Activated T-cell treated with anti-CD3 and anti-CD28 coated beads for 1 hour (primary cell): ENCODE data around the gene HDAC10.
A peak's percentile ranks its signal among the peaks of the same experiment; 100 is the strongest.

ENCODE experiments used
- DNase-seq: peaks from one replicate; pipeline ENCODE4 v3.0.0-alpha.2; 2020; ENCODE audit warnings: low read depth

HDAC10 gene

GRCh38 chr22:50255607-50256006 lies 4.5 kb upstream of the HDAC10 start:
- no peak for DNase-seq

DNA sequence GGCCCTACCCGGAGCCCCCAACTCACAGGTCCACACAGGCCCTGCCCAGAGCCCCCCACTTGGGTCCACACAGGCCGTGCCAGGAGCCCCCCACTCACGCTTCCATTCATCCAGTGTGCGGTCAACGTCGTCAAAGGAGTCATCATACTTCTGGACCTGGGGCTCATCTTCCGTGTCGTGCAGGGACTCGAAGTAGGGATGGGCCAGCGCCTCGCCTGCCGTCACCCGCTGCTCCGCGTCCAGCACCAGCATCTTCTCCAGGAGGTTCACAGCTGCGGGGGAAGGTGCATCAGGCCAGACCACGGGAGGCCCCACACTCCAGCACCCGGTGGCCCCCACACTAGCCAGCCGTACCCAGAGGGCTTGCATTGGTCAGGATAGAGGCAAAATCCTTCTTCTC lies 4.0 kb upstream of the HDAC10 start:
- no peak for DNase-seq

DNA sequence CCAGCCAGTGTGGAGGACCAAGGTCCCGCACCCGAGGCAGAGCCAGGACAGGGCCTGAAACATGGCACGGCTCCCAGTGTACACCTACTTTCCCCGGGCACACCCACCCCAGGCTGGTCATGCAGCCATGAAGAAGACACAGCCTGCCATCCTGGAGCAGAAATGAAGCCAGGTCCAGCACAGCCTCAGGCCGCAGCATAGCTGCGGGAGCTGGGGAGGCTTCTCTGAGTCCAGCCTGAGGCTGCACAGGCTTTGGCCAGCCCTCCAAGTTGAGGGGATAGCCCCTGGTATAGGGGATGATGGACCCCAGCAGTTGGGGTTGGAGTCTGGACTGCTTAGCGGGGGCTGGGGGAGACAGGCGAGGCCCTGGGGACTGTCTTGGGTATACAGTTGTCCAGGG lies 2.9 kb upstream of the HDAC10 start:
- no peak for DNase-seq

GRCh38 chr22:50253046-50253915 lies 2.2 kb upstream of the HDAC10 start:
- no peak for DNase-seq

- peak; percentile 64 for DNase-seq
These were observed 1.3 kb upstream of the HDAC10 start for GRCh38 chr22:50252082-50253045.

- no peak for DNase-seq
These were observed 514 bp upstream of the HDAC10 start for GRCh38 chr22:50251477-50252081.

DNA sequence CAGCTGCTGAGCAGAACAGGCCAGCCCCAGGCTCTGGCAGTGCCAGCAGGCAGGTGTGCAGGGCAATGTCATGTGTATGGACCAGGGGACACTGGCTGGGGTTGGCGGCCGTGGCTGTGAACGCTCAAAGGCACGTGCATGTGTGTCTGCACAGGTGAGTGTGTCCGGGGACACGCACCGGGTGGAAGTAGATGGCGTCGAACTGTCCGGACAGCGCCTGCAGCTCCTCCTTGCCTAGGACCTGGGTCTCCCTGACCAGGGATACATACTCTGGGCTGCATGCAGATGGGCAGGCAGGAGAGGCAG lies 863 bp downstream of the HDAC10 start:
- no peak for DNase-seq

DNA sequence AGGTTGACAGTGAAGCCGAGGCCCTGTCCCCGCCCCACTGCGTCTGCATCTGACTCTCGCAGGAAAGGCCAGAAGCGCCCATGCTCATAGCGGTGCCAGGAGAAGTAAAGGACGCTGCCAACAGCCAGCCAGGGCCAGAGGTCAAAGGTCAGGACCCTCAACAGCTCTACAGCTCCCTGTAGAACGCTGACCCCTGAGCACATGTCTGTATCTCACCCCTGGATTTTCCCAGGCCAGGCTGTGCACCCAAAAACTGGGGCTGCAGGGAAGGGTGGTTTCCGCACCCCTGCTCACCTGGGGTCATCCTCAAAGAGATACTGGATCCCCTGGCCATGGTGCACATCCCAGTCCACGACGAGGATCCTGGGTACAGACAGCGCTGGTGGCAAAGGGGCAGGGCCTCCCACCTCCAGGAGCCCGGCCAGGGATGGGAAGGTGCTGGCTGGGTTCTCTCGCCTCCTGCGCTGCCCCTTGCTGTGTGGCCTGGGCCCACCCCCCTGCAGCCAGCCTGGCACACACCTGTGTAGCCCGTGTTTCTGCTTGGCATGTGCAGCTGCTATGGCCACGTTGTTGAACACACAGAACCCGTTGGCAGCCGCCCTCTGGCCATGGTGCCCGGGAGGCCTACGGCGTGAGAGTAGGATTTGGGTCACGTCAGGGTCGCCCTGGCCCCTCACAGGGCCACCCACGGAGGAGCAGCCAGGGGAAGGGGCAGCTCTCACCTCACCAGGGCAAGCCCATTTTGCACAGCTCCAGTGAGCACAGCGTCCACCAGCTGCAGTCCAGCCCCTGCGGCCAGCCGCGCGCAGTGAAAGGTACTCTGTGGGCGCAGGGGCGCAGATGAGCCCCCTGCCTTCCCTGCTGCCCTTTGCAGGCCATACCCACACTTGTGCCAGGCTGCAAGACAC lies 1.5 kb downstream of the HDAC10 start:
- DNase-seq, result no peak

DNA sequence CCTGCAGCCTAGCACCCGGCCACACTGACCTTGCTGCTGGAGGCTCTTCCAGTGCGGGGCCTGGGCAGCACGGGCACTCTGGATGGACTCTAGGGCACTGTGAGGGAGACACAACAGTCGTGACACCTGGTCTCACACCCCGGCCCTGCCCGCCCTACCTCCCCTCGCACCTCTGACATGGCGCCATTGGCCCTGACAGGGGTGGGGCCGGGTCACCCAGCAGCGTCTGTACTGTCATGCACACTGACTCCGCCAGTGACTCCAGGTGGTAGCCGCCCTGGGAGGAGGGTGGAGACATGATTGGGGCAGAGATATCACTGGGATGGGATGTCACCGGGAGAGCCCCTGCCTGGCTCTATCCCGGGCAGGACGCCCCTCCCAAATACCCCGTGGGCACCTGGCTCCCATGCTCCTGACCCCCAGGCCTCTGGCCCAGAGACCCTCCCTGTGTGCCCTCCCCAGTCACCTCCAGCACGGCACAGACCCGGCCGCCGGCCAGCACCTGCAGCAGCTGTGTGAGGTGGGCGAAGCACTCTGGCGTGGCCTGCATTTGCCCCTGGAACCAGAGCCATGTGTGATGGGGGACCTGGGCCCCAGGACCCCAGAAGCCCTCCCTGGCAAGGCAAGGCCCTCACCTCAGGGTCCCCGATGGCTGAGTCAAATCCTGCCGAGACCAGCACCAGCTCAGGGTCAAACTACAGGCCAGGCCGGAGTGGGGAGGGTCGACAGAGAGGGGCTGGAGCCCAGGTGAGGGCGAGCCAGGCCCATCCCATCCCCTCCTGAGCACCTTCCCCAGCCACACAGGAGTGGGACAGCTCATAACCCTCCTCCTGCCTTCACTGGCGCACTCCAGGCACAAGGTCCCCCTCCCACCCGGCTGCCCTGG lies 2.6 kb downstream of the HDAC10 start:
- DNase-seq, result no peak

DNA sequence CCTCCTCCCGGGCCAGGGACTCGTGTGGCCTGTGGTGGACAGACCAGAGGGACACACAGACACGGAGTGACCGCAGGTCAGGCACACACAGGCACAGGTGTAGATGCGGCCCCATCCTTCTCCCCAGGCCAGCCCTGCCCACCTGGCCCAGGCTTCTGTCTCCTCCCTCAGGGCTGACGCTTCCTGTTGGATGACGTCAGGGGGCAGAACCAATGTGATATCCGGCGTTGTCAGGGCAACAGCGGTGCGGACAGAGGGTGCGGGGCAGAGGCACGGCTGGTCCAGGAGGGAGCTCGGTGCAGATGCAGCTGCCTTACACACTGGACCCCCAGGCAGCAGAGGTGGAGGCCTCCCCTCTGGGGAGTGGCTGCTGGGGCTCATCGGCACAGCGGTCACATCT lies 3.3 kb downstream of the HDAC10 start:
- DNase-seq, result no peak

- no peak for DNase-seq
These were observed 4.6 kb downstream of the HDAC10 start for GRCh38 chr22:50246242-50247175.

DNA sequence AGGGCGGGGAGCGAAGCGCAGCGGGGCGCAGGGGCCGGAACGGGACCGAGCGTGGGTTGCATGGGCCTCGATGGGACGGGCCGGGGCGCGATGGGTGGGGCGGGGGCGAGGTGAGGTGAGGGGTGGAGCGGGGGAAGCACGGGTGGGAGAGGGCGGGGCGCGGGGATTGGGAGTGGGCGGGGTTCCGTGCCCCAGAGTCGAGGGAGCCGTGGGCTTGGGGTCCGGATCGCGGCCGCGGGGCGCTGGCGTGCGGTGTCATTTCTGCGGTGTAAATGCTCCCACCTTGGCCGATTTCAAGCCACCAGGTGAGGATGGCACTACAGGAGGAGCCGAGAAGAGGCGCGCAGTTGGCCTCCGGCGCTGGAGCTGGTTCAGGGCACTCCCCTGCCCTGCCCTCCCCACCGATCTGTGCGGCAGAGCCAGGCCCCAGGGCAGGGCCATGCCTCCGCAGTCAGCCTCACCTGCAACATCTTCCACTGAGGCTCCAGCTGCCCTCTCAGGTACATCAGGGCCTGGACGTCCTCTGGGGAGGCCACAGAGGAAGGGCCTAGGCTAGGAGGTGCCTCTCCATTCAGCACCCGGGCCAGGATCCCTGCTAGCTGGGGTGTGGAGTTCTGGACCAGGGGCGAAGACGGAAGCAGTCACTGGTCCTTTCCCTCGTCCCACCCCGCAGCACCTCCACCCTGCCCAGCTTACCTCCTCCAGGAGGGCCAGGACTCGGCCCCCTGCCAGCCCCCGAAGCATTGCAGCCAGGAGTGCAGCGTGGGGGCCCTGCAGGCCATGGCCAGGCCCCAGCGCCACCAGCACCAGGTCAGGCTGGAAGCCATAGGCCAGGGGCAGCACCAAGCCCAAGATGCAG lies 5.6 kb downstream of the HDAC10 start:
- DNase-seq, result no peak

DNA sequence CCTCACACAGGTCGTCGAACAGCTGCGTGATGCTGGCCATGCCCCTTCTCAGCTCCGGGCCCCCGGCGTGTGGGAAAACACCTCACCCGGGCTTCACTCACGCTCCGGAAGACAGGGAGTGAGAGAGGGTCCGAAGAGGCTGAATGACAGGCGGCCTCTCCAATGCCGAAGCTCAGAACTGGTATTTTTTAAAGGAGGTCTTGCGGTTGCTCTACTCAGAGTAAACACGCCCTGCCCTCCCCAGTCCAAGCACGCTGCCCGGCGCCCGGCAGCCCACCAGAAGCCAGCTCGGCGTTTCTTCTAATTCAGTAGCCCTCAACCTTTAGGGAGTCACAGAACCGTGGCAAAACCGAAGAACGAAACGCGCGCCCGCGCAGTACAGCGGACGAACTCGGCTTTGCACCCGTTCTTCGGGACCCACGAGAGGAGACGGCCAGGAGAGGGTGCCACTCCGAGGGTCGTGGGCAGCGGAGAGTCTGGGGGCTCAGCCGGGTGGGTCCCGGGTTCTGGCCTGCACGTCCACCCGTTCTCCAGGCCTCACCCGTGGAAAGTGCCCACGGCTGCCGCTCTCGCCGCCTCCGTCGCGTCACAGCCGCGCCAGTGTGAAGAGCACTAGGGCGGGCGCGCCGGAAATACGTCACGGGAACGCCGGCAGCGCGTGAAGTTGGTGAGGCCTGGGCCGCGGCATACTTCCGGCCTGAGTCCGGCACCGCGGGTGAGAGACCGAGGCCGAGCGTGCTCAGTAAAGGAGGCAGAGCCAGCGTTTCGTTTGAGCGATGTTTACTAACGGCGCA lies 6.4 kb downstream of the HDAC10 start, which contains the start of gene TUBGCP6:
Gene TUBGCP6 (minus strand): TSS at position 604 of the 794 bp plus-strand sequence. CDS start 564 bp downstream, at position 40.
- peak; percentile 86 for DNase-seq

DNA sequence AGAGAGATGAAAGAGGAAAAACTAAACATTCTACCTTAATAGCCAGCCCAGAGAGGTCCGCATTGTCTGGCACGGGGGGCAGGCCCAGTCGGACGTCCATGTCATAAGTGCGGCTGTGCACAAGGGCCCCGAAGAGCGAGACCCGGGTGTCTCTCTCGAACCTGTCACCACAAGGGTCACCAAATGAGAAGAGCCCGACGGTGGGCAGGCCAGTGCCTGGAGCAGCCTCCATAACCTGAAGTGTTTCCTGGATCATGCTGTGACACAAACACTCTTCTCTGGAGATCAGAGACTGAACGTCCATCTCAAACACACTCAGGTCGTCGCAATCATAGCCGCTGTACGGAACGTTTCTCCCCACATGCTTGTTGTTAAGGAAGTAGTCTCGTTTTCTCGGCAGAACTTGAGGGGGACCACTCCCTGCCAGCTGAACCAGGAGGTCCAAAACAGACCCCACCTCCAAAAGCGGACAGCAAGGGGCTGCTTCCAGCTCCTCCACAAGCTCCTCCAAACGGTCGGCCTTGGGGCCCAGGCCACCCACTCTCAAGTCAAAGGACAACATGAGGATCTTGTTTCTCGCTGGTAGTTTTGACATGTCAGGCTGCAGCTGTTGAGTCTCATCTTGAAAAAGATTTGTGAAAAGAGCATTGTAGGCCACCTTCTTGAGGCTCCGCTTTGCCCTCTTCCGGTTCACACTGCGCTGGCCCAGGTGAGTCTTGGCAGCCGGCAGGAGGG lies 7.2 kb downstream of the HDAC10 start:
- DNase-seq, result no peak

DNA sequence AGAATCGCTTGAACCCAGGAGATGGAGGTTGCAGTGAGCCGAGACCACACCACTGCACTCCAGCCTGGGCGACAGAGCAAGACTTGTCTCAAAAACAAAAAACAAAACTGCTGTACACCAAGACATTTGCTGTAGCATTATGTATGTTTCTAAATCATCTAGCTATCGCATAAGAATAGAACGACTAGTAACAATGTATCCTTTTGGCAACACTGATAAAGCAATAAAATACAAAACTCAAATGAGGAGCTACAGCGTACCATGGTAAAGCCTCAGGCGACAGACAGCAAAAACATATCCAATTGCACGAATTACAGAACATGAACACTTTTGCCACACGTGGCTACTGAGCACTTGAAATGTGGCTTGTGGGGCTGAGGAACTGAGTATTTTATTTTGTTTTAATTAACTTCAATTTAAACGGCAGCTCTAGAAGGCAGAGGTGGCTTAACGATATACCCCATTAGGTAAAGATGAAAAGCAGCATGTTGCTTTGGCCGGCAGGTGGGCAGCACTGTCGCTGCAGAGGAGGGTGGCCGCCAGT lies 8.6 kb downstream of the HDAC10 start:
- no peak for DNase-seq

GRCh38 chr22:50238755-50239154 lies 12.3 kb downstream of the HDAC10 start:
- DNase-seq, result no peak
